HG03095 (cell line): ENCODE results near the gene LGALS12.
"Not testable (repeated sequence)": the region's sequence is repeated elsewhere in the genome, so short reads cannot be mapped to it uniquely, and the experiment has no call there.

Experiments used
- ATAC-seq: cut with Tn5 transposase; IDR thresholded peaks from one replicate; pipeline ENCODE4 v1.9.1; 2021; ENCODE audit warnings: moderate library complexity; ENCODE audit not compliant: unreplicated experiment

The LGALS12 gene

GRCh38 chr11:63532117-63532516, 26.2 kb downstream of the LGALS12 start:
- ATAC-seq = no peak

- ATAC-seq = no peak
Measured at GRCh38 chr11:63532799-63533475, 27.1 kb downstream of the LGALS12 start.

- ATAC-seq = no peak
Measured at GRCh38 chr11:63534076-63534475, 28.2 kb downstream of the LGALS12 start.

- ATAC-seq = peak; percentile 42
Measured at GRCh38 chr11:63534895-63535461, 29.1 kb downstream of the LGALS12 start.

- ATAC-seq = no peak
Measured at GRCh38 chr11:63535734-63536133, 29.9 kb downstream of the LGALS12 start.

- ATAC-seq = no peak
Measured at GRCh38 chr11:63536669-63537292, 30.9 kb downstream of the LGALS12 start, which contains the start of gene PLAAT4. Gene PLAAT4, plus strand, starts transcription at chr11:63536808. Its CDS starts 61 bp downstream, at chr11:63536869.

- no peak for ATAC-seq
Measured at GRCh38 chr11:63537293-63538101, 31.6 kb downstream of the LGALS12 start.

GRCh38 chr11:63542506-63542905, 36.6 kb downstream of the LGALS12 start:
- ATAC-seq = not testable (repeated sequence)

GRCh38 chr11:63543711-63544110, 37.8 kb downstream of the LGALS12 start:
- ATAC-seq = no peak

GRCh38 chr11:63547061-63547460, 41.2 kb downstream of the LGALS12 start:
- ATAC-seq = no peak

GRCh38 chr11:63548178-63548577, 42.3 kb downstream of the LGALS12 start:
- no peak for ATAC-seq

- ATAC-seq = no peak
Measured at GRCh38 chr11:63549411-63549810, 43.5 kb downstream of the LGALS12 start.

- not testable (repeated sequence) for ATAC-seq
Measured at GRCh38 chr11:63550156-63550700, 44.3 kb downstream of the LGALS12 start.

- no peak for ATAC-seq
Measured at GRCh38 chr11:63551091-63551888, 45.4 kb downstream of the LGALS12 start.

- ATAC-seq = no peak
Measured at GRCh38 chr11:63551889-63552266, 46.0 kb downstream of the LGALS12 start.

- ATAC-seq = no peak
Measured at GRCh38 chr11:63552921-63553320, 47.0 kb downstream of the LGALS12 start.

- ATAC-seq = peak; percentile 79
Measured at GRCh38 chr11:63553759-63554158, 47.9 kb downstream of the LGALS12 start.

GRCh38 chr11:63554877-63555223, 49.0 kb downstream of the LGALS12 start:
- ATAC-seq = no peak

- ATAC-seq = no peak
Measured at GRCh38 chr11:63556404-63557013, 50.6 kb downstream of the LGALS12 start.

GRCh38 chr11:63557570-63557969, 51.7 kb downstream of the LGALS12 start:
- no peak for ATAC-seq
